ENCODE results near the gene PCDHB16. TPM values are rescaled to one million over a fixed set of nuclear protein-coding genes. Genes with fewer than 3 reads are reported as not detected.
"Not testable (repeated sequence)": the region's sequence is repeated elsewhere in the genome, so short reads cannot be mapped to it uniquely, and the experiment has no call there.

Gene PCDHB16
- total RNA-seq, 2 experiments from 2014 or later = not detected

GRCh38 chr5:141149812-141150211 lies 32.4 kb upstream of the PCDHB16 start, which contains the start of gene PCDHB6:
PCDHB6 (plus strand) TSS chr5:141150057; CDS start chr5:141150258, 201 bp downstream.
- no peaks in the 10 kb centered on the region for H4K20me1 ChIP-seq (ENCODE audit: insufficient read depth, low read length)
- ChIA-PET CTCF (ENCODE audit: unreplicated experiment) (no interaction called here), POLR2A (no interaction called here)
- no peaks in the 10 kb centered on the region for H3K4me1 ChIP-seq (ENCODE audit: insufficient read depth, low read length, poor library complexity, severe bottlenecking)
- no peak within 1 kb of the TSS for H2AFZ ChIP-seq (ENCODE audit: low read length)
- no peaks in the 10 kb centered on the region for H3K9me3 ChIP-seq (ENCODE audit: low read length)
- no peak within 1 kb of the TSS for H3K4me3 ChIP-seq (ENCODE audit: low read depth, low read length, poor library complexity, severe bottlenecking)
- intact Hi-C loops (cut with micrococcal nuclease; ENCODE audit: unreplicated experiment) = no loop called here
- no peaks in the 10 kb centered on the region for H3K9me2 ChIP-seq (ENCODE audit: insufficient read depth, low read length)
- H3K4me2 ChIP-seq (ENCODE audit: low read length) = no peak within 1 kb of the TSS
- DNase-seq (ENCODE audit: low spot score) = no peak
- TF ChIP-seq, protein P1, sequence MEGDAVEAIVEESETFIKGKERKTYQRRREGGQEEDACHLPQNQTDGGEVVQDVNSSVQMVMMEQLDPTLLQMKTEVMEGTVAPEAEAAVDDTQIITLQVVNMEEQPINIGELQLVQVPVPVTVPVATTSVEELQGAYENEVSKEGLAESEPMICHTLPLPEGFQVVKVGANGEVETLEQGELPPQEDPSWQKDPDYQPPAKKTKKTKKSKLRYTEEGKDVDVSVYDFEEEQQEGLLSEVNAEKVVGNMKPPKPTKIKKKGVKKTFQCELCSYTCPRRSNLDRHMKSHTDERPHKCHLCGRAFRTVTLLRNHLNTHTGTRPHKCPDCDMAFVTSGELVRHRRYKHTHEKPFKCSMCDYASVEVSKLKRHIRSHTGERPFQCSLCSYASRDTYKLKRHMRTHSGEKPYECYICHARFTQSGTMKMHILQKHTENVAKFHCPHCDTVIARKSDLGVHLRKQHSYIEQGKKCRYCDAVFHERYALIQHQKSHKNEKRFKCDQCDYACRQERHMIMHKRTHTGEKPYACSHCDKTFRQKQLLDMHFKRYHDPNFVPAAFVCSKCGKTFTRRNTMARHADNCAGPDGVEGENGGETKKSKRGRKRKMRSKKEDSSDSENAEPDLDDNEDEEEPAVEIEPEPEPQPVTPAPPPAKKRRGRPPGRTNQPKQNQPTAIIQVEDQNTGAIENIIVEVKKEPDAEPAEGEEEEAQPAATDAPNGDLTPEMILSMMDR (conservative IDR thresholded peaks at IDR 0.05; ENCODE audit: low read length) = peak; percentile 53
- TF ChIP-seq EZH2phosphoT487 (IDR thresholded peaks at IDR 0.05; ENCODE audit: borderline replicate concordance, low read depth, low read length) = no peak
- no TSS peak for BruUV-seq (replicated peaks)
- no peaks in the 10 kb centered on the region for H3K79me2 ChIP-seq (ENCODE audit: insufficient read depth, low read depth, low read length)
- H3K36me3 ChIP-seq (ENCODE audit: insufficient read depth, low read length) = no peaks in the 10 kb centered on the region
- no peak within 1 kb of the TSS for H3K27ac ChIP-seq (ENCODE audit: low read depth, low read length, poor library complexity, severe bottlenecking)

DNA sequence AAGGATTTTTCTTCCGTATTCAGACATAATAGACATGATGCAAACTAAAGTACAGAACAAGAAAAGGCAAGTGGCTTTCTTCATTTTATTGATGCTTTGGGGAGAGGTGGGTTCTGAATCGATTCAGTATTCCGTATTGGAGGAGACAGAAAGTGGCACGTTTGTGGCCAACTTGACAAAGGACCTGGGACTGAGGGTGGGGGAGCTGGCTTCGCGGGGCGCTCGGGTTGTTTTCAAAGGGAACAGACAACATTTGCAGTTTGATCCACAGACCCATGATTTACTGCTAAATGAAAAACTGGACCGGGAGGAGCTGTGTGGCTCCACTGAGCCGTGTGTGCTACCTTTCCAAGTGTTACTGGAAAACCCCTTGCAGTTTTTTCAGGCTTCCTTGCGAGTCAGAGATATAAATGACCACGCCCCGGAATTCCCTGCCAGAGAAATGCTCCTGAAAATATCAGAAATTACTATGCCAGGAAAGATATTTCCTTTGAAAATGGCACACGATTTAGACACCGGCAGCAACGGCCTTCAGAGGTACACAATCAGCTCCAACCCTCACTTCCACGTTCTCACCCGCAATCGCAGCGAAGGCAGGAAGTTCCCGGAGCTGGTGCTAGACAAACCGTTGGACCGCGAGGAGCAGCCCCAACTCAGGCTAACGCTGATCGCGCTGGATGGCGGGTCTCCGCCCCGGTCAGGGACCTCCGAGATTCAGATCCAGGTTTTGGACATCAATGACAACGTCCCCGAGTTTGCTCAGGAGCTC lies 31.8 kb upstream of the PCDHB16 start:
- ChIA-PET POLR2A (no interaction called here), CTCF (ENCODE audit: unreplicated experiment) (no interaction called here)
- intact Hi-C loops (cut with micrococcal nuclease; ENCODE audit: unreplicated experiment) = no loop called here
- Histone ChIP-seq H4K20me1 (ENCODE audit: insufficient read depth, low read length) (no peaks in the 10 kb centered on the region), H3K27ac (ENCODE audit: low read depth, low read length, poor library complexity, severe bottlenecking) (no peak overlapping the region), H3K9me2 (ENCODE audit: insufficient read depth, low read length) (no peaks in the 10 kb centered on the region), H3K4me2 (ENCODE audit: low read length) (no peak overlapping the region), H3K4me1 (ENCODE audit: insufficient read depth, low read length, poor library complexity, severe bottlenecking) (no peaks in the 10 kb centered on the region), H3K9me3 (ENCODE audit: low read length) (no peaks in the 10 kb centered on the region), H3K36me3 (ENCODE audit: insufficient read depth, low read length) (no peaks in the 10 kb centered on the region), H3K4me3 (ENCODE audit: low read depth, low read length, poor library complexity, severe bottlenecking) (no peak overlapping the region), H2AFZ (ENCODE audit: low read length) (no peak overlapping the region), H3K79me2 (ENCODE audit: insufficient read depth, low read depth, low read length) (no peaks in the 10 kb centered on the region)
- no TSS peak for BruUV-seq (replicated peaks)
- DNase-seq (ENCODE audit: low spot score) = no peak
- TF ChIP-seq, protein P1 (conservative IDR thresholded peaks at IDR 0.05; ENCODE audit: low read length) = no peak
- no peak for TF ChIP-seq EZH2phosphoT487 (IDR thresholded peaks at IDR 0.05; ENCODE audit: borderline replicate concordance, low read depth, low read length)

DNA sequence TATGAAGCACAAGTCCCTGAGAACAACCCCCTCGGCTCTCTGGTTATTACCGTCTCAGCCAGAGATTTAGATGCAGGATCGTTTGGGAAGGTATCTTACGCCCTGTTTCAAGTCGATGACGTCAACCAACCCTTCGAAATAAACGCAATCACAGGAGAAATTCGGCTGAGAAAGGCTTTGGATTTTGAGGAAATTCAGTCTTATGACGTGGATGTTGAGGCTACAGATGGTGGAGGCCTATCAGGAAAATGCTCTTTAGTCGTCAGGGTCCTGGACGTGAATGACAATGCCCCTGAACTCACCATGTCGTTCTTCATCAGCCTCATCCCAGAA lies 31.2 kb upstream of the PCDHB16 start:
- H3K9me3 ChIP-seq (ENCODE audit: low read length) = no peaks in the 10 kb centered on the region
- no peaks in the 10 kb centered on the region for H4K20me1 ChIP-seq (ENCODE audit: insufficient read depth, low read length)
- no peak overlapping the region for H3K27ac ChIP-seq (ENCODE audit: low read depth, low read length, poor library complexity, severe bottlenecking)
- H3K9me2 ChIP-seq (ENCODE audit: insufficient read depth, low read length) = no peaks in the 10 kb centered on the region
- H3K36me3 ChIP-seq (ENCODE audit: insufficient read depth, low read length) = no peaks in the 10 kb centered on the region
- H3K4me3 ChIP-seq (ENCODE audit: low read depth, low read length, poor library complexity, severe bottlenecking) = no peak overlapping the region
- H3K79me2 ChIP-seq (ENCODE audit: insufficient read depth, low read depth, low read length) = no peaks in the 10 kb centered on the region
- ChIA-PET CTCF (ENCODE audit: unreplicated experiment) (no interaction called here), POLR2A (no interaction called here)
- no peak overlapping the region for H2AFZ ChIP-seq (ENCODE audit: low read length)
- intact Hi-C loops (cut with micrococcal nuclease; ENCODE audit: unreplicated experiment) = no loop called here
- no TSS peak for BruUV-seq (replicated peaks)
- DNase-seq (ENCODE audit: low spot score) = no peak
- TF ChIP-seq EZH2phosphoT487 (IDR thresholded peaks at IDR 0.05; ENCODE audit: borderline replicate concordance, low read depth, low read length) = no peak
- TF ChIP-seq, protein P1 (conservative IDR thresholded peaks at IDR 0.05; ENCODE audit: low read length) = no peak
- H3K4me2 ChIP-seq (ENCODE audit: low read length) = no peak overlapping the region
- no peaks in the 10 kb centered on the region for H3K4me1 ChIP-seq (ENCODE audit: insufficient read depth, low read length, poor library complexity, severe bottlenecking)

- POLR2A ChIA-PET; H3K36me3 ChIP-seq (ENCODE audit: insufficient read depth, low read length); H3K4me3 ChIP-seq (ENCODE audit: low read depth, low read length, poor library complexity, severe bottlenecking); H3K27ac ChIP-seq (ENCODE audit: low read depth, low read length, poor library complexity, severe bottlenecking); H3K9me3 ChIP-seq (ENCODE audit: low read length); BruUV-seq (replicated peaks); H2AFZ ChIP-seq (ENCODE audit: low read length); intact Hi-C loops (cut with micrococcal nuclease; ENCODE audit: unreplicated experiment); H3K4me2 ChIP-seq (ENCODE audit: low read length); H3K4me1 ChIP-seq (ENCODE audit: insufficient read depth, low read length, poor library complexity, severe bottlenecking); H3K79me2 ChIP-seq (ENCODE audit: insufficient read depth, low read depth, low read length); CTCF ChIA-PET (ENCODE audit: unreplicated experiment); H4K20me1 ChIP-seq (ENCODE audit: insufficient read depth, low read length); H3K9me2 ChIP-seq (ENCODE audit: insufficient read depth, low read length); DNase-seq (ENCODE audit: low spot score): not testable (repeated sequence)
Observed at GRCh38 chr5:141151632-141152031, 30.6 kb upstream of the PCDHB16 start.
